DMS53 treated with DMSO at 0.1 percent for 48 hours (cell line): ENCODE measurements around the gene CD2AP.

ENCODE experiments used
- DNase-seq: peaks from one replicate; lab custom pipeline; 2025; ENCODE audit not compliant: unreplicated experiment; lab: John Stamatoyannopoulos, UW

The CD2AP gene

GRCh38 chr6:47672816-47673215 lies 195.2 kb downstream of the CD2AP start:
- DNase-seq: no peak

- no peak for DNase-seq
Observed at GRCh38 chr6:47674673-47675072, 197.1 kb downstream of the CD2AP start.
